Upper lobe of left lung (tissue), 4 donors: ENCODE measurements around the gene LRPPRC.

Source experiments
- CTCF ChIP-seq, 6 experiments: fragments of 450-650 bp in 4 of 6; fragments of 200-600 bp in 2 of 6; sonication (generic) in 2 of 6; IDR thresholded peaks; one replicate each; pipeline ENCODE4 v1.5.1; 2016 to 2019; ENCODE audit warnings: antibody characterized with exemption in 6 of 6
- EP300 ChIP-seq, 4 donors: sonication (generic); formaldehyde crosslinking; IDR thresholded peaks; one replicate each; pipeline ENCODE4 v1.5.1; 2017; ENCODE audit warnings: antibody characterized with exemption in 4 of 4, control low read depth in 2 of 4
- POLR2A ChIP-seq, 4 donors: fragments of 450-650 bp; IDR thresholded peaks; one replicate each; pipeline ENCODE4 v1.5.1; 2016 to 2017; ENCODE audit warnings: antibody characterized with exemption in 4 of 4, mild to moderate bottlenecking in 2 of 4

GRCh38 chr2:44004735-44005602 lies 9.2 kb upstream of the LRPPRC start:
- no peak for TF ChIP-seq CTCF (IDR thresholded peaks at IDR 0.05)
- TF ChIP-seq EP300 (IDR thresholded peaks at IDR 0.05), result no peak
- TF ChIP-seq POLR2A (IDR thresholded peaks at IDR 0.05), result no peak
